GM12892 (cell line): ENCODE results near the gene PDGFRB.

Source experiments
- POLR2A ChIP-seq: IDR thresholded peaks from 2 replicates; pipeline ENCODE4 v1.6.1; 2011; ENCODE audit warnings: low read depth, low read length, control low read depth
- POLR2AphosphoS5 ChIP-seq: IDR thresholded peaks from 2 replicates; pipeline ENCODE4 v1.6.1; 2011; ENCODE audit warnings: low read depth, low read length, control low read depth
- TAF1 ChIP-seq: IDR thresholded peaks from 2 replicates; pipeline ENCODE4 v1.6.1; 2011; ENCODE audit warnings: low read depth, mild to moderate bottlenecking, control low read depth, low read length, borderline replicate concordance

GRCh38 chr5:150175076-150175475 lies 19.4 kb upstream of the PDGFRB start:
- TF ChIP-seq POLR2AphosphoS5 (no peak), POLR2A (no peak), TAF1 (no peak)
